Liver (tissue), 3 donors: ENCODE data around the gene MSI2.

Experiments
- CTCF ChIP-seq: fragments of 150-350 bp; IDR thresholded peaks from 2 replicates; pipeline ENCODE4 v1.5.1; 2017; ENCODE audit warnings: improper control_type of control experiment, low read depth, low read length; ENCODE audit not compliant: missing input control
- FOXA1 ChIP-seq: IDR thresholded peaks from 2 replicates; pipeline ENCODE4 v1.6.1; 2016; ENCODE audit warnings: antibody characterized with exemption
- NR2F2 ChIP-seq: IDR thresholded peaks from 2 replicates; pipeline ENCODE4 v1.6.1; 2016; ENCODE audit warnings: antibody characterized with exemption
- RAD21 ChIP-seq, 2 donors: IDR thresholded peaks; 2 replicates each; pipeline ENCODE4 v1.6.1; 2016; ENCODE audit warnings: antibody characterized with exemption in 2 of 2, mild to moderate bottlenecking in 2 of 2
- TAF1 ChIP-seq: conservative IDR thresholded peaks from 2 replicates; pipeline ENCODE4 v1.6.1; 2016; ENCODE audit warnings: antibody characterized with exemption, mild to moderate bottlenecking
- donor health status: healthy.
- donor health status: healthy.

- TF ChIP-seq CTCF (no peak), NR2F2 (no peak), RAD21 (IDR thresholded peaks at IDR 0.05) (no peak), FOXA1 (no peak), TAF1 (no peak)
These were observed 286.9 kb downstream of the MSI2 start for GRCh38 chr17:57543230-57543629.
